Gastrocnemius medialis (tissue), 4 donors: ENCODE results near the gene NRAS. TPM values are rescaled to one million over a fixed set of nuclear protein-coding genes. Genes with fewer than 3 reads are reported as not detected.

ENCODE experiments used
- ATAC-seq, 2 donors: fragments of 150-250 bp; one replicate each; pipeline ENCODE4 v1.9.1; 2016
- DNase-seq, 2 donors: peaks; one replicate each; pipeline ENCODE4 v3.0.0-alpha.2; 2019
- H3K27ac ChIP-seq, 4 donors: fragments of 200-600 bp; sonication (generic); 1 replicate in 1 of 4; 2 replicates in 3 of 4; pipeline ENCODE4 v1.5.1; 2016 to 2018; ENCODE audit warnings: mild to moderate bottlenecking in 2 of 4, moderate library complexity in 1 of 4
- H3K27me3 ChIP-seq, 3 donors: fragments of 200-600 bp; sonication (generic) in 2 of 3; 1 replicate in 1 of 3; 2 replicates in 2 of 3; pipeline versions ENCODE4 v1.5.1 to v1.6.0; 2016 to 2019; ENCODE audit warnings: mild to moderate bottlenecking in 1 of 3, moderate library complexity in 1 of 3
- H3K36me3 ChIP-seq, 2 donors: fragments of 200-600 bp; sonication (generic) in 1 of 2; one replicate each; pipeline ENCODE4 v1.5.1; 2017 to 2018
- H3K4me1 ChIP-seq, 2 donors: fragments of 200-600 bp; sonication (generic) in 1 of 2; one replicate each; pipeline ENCODE4 v1.5.1; 2016 to 2017; ENCODE audit warnings: mild to moderate bottlenecking in 2 of 2
- H3K4me3 ChIP-seq, 4 donors: fragments of 200-600 bp; sonication (generic) in 3 of 4; 1 replicate in 1 of 4; 2 replicates in 3 of 4; pipeline ENCODE4 v1.5.1; 2016 to 2019; ENCODE audit warnings: mild to moderate bottlenecking in 2 of 4
- H3K9me3 ChIP-seq, 3 donors: fragments of 200-600 bp; sonication (generic) in 2 of 3; 1 replicate in 1 of 3; 2 replicates in 2 of 3; pipeline ENCODE4 v1.5.1; 2016 to 2019
- CTCF ChIP-seq, 5 experiments: fragments of 450-650 bp in 3 of 5; fragments of 200-600 bp in 2 of 5; sonication (generic) in 2 of 5; IDR thresholded peaks in 4 of 5; conservative IDR thresholded peaks in 1 of 5; 1 replicate in 4 of 5; 2 replicates in 1 of 5; pipeline ENCODE4 v1.5.1; 2016 to 2019; ENCODE audit warnings: antibody characterized with exemption in 5 of 5, mild to moderate bottlenecking in 3 of 5, moderate library complexity in 3 of 5
- POLR2A ChIP-seq, 2 donors: fragments of 450-650 bp; IDR thresholded peaks; one replicate each; pipeline ENCODE4 v1.6.1; 2017; ENCODE audit warnings: antibody characterized with exemption in 2 of 2, mild to moderate bottlenecking in 2 of 2, moderate library complexity in 2 of 2
- in situ Hi-C, 4 donors: fragments of 200-750 bp; cut with MboI; loops; one replicate each; pipeline versions ENCODE4 v1.15.0 to v1.8.0; 2017; ENCODE audit warnings: low sequenced_read_pairs in 4 of 4
- intact Hi-C: fragments of 100-400 bp; cut with DNase I; formaldehyde crosslinking; loops from one replicate; pipeline ENCODE4 v1.15.1; 2023; ENCODE audit warnings: low total_unique reads
- total RNA-seq, 4 donors: library from RNA; depleted of rRNA; stranded (reverse); fragments of >200 nt; gene quantifications; one replicate each; pipeline versions ENCODE4 v1.1.0 to v1.2.3, GENCODE V29; 2016

The NRAS gene
- total RNA-seq, 4 donors from 2014 or later, result 3.9 to 10.8 (median 6.6) TPM

GRCh38 chr1:114702737-114703136 is 13.8 kb downstream of the NRAS start:
- no peaks in the 10 kb centered on the region for H3K9me3 ChIP-seq
- in situ Hi-C loops, result no loop called here
- TF ChIP-seq POLR2A (IDR thresholded peaks at IDR 0.05) (peak; percentile 23 to 62), CTCF (IDR thresholded peaks at IDR 0.05 in 4 of 5, conservative IDR thresholded peaks at IDR 0.05 in 1 of 5) (no peak)
- DNase-seq (peak in 1 of 2 donors; percentile 31), ATAC-seq (peak; percentile 80 to 82)
- H3K27me3 ChIP-seq, result no peaks in the 10 kb centered on the region
- H3K36me3 ChIP-seq, result peaks cover 0 to 21% of the 10 kb centered on the region in 2 donors
- intact Hi-C loops, result loop anchor here (1.0 kb wide), 1 partner anchor 55 kb away; the partner anchor contains the start of gene CSDE1
- H3K4me1 ChIP-seq, result peaks cover 42 to 55% of the 10 kb centered on the region in 2 donors
- H3K27ac ChIP-seq, result peak overlapping the region; percentile 81 to 90 (median 85)
- H3K4me3 ChIP-seq, result no peak overlapping the region

- Histone ChIP-seq H3K4me1 (peaks cover 42 to 55% of the 10 kb centered on the region in 2 donors), H3K36me3 (peaks cover 0 to 13% of the 10 kb centered on the region in 2 donors), H3K27me3 (no peaks in the 10 kb centered on the region), H3K4me3 (no peak overlapping the region), H3K27ac (peak overlapping the region; percentile 81 to 90 (median 85)), H3K9me3 (no peaks in the 10 kb centered on the region)
- in situ Hi-C loops (no loop called here), intact Hi-C loops (no loop called here)
- DNase-seq (no peak), ATAC-seq (peak in 1 of 2 donors; percentile 26)
- no peak for TF ChIP-seq POLR2A (IDR thresholded peaks at IDR 0.05)
- TF ChIP-seq CTCF (IDR thresholded peaks at IDR 0.05 in 4 of 5, conservative IDR thresholded peaks at IDR 0.05 in 1 of 5), result no peak
Observed at GRCh38 chr1:114701931-114702330, 14.6 kb downstream of the NRAS start.

GRCh38 chr1:114700036-114700600 is 16.5 kb downstream of the NRAS start:
- no peak overlapping the region for H3K4me3 ChIP-seq
- H3K9me3 ChIP-seq, result no peaks in the 10 kb centered on the region
- H3K27me3 ChIP-seq, result no peaks in the 10 kb centered on the region
- TF ChIP-seq POLR2A (IDR thresholded peaks at IDR 0.05) (no peak), CTCF (IDR thresholded peaks at IDR 0.05 in 4 of 5, conservative IDR thresholded peaks at IDR 0.05 in 1 of 5) (no peak)
- DNase-seq, result no peak
- intact Hi-C loops (no loop called here), in situ Hi-C loops (no loop called here)
- H3K36me3 ChIP-seq, result no peaks in the 10 kb centered on the region
- peak overlapping the region; percentile 81 to 90 (median 85) for H3K27ac ChIP-seq
- H3K4me1 ChIP-seq, result peaks cover 42 to 52% of the 10 kb centered on the region in 2 donors
- ATAC-seq, result no peak

GRCh38 chr1:114696810-114697209 is 19.8 kb downstream of the NRAS start:
- H3K27me3 ChIP-seq, result no peaks in the 10 kb centered on the region
- in situ Hi-C loops, result loop anchor here in 1 of 4 donors (10.0 kb wide), 1 partner anchor 48 kb away; no protein-coding TSS in a partner anchor
- TF ChIP-seq POLR2A (IDR thresholded peaks at IDR 0.05) (no peak), CTCF (IDR thresholded peaks at IDR 0.05 in 4 of 5, conservative IDR thresholded peaks at IDR 0.05 in 1 of 5) (no peak)
- H3K4me3 ChIP-seq, result no peak overlapping the region
- DNase-seq (no peak), ATAC-seq (no peak)
- H3K27ac ChIP-seq, result peak overlapping the region in 3 of 4 donors; percentile 88 to 93 (median 89)
- peaks cover 24 to 29% of the 10 kb centered on the region in 2 donors for H3K4me1 ChIP-seq
- no peaks in the 10 kb centered on the region for H3K36me3 ChIP-seq
- H3K9me3 ChIP-seq, result no peaks in the 10 kb centered on the region
- intact Hi-C loops, result loop anchor here (10.0 kb wide), 1 partner anchor 1678 kb away; the partner anchor contains the start of gene ATP1A1
